A673 (cell line): Measurements from ENCODE around the gene CCM2.

Experiments used
- EZH2 ChIP-seq: fragments of 200-600 bp; sonication (generic); IDR thresholded peaks from 2 replicates; pipeline ENCODE4 v1.6.1; 2017; ENCODE audit warnings: borderline replicate concordance, low read depth, mild to moderate bottlenecking, mixed read lengths, antibody characterized with exemption, low read length; ENCODE audit not compliant: poor library complexity, severe bottlenecking
- TF ChIP-seq, protein P1 (sequence below): fragments of 300-800, 200-600 bp; sonication (generic); conservative IDR thresholded peaks from 2 replicates; pipeline ENCODE4 v1.5.1; 2017; ENCODE audit warnings: low read depth, mild to moderate bottlenecking, antibody characterized with exemption, low read length, moderate library complexity, mixed read lengths

DNA sequence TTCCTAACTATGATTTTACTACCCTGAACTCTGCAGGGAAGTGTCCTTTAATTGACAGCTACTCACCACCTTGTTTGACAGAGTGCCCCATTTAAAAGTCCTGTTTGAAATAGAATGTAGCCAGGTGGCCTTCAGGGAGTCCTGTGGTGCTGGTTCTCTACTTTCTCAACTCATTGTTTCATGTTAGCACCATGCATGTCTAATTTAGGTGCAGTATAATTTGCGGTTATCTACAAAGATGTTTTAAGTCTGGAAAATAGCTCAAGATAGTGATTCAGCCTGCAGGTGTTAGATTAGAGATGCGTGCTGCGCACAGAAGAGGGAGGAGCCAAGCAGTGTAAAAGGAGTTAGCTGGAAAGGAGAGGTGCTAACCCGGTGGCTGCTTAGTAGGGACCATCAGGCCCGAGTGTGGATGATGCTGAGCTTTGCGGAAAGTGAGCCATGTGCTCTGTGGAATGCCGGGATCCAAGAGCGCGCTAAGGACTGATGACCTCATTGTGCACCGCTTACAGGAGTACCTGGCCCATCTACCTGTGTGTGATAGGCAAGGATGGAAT is 1.2 kb downstream of the CCM2 start:
- TF ChIP-seq, protein P1, sequence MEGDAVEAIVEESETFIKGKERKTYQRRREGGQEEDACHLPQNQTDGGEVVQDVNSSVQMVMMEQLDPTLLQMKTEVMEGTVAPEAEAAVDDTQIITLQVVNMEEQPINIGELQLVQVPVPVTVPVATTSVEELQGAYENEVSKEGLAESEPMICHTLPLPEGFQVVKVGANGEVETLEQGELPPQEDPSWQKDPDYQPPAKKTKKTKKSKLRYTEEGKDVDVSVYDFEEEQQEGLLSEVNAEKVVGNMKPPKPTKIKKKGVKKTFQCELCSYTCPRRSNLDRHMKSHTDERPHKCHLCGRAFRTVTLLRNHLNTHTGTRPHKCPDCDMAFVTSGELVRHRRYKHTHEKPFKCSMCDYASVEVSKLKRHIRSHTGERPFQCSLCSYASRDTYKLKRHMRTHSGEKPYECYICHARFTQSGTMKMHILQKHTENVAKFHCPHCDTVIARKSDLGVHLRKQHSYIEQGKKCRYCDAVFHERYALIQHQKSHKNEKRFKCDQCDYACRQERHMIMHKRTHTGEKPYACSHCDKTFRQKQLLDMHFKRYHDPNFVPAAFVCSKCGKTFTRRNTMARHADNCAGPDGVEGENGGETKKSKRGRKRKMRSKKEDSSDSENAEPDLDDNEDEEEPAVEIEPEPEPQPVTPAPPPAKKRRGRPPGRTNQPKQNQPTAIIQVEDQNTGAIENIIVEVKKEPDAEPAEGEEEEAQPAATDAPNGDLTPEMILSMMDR: no peak
- no peak for TF ChIP-seq EZH2
